ENCODE measurements around the gene HTRA1. TPM values are rescaled to one million over a fixed set of nuclear protein-coding genes. Genes with fewer than 3 reads are reported as not detected.

Gene HTRA1
- total and polyA plus RNA-seq, 9 of the 15 experiments (the other 6 are each of a cell fraction or from before 2014, with no cell fraction given): 0.06 to 0.16 (median 0.13) TPM; not detected in 5

DNA sequence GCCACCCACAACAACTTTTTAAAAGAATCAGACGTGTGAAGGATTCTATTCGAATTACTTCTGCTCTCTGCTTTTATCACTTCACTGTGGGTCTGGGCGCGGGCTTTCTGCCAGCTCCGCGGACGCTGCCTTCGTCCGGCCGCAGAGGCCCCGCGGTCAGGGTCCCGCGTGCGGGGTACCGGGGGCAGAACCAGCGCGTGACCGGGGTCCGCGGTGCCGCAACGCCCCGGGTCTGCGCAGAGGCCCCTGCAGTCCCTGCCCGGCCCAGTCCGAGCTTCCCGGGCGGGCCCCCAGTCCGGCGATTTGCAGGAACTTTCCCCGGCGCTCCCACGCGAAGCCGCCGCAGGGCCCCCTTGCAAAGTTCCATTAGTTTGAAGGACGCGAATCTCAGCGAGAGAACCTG is 461 bp upstream of the HTRA1 start:
- Histone ChIP-seq H3K4me1 (replicated peaks in 1 of 2; ENCODE audit: control insufficient read depth in 2 of 2, insufficient read depth in 2 of 2, low read length in 2 of 2) (no peaks in the 10 kb centered on the region), H3K9me3 (replicated peaks; ENCODE audit: control insufficient read depth, insufficient read depth, low read depth, low read length) (no peaks in the 10 kb centered on the region), H4K20me1 (replicated peaks; ENCODE audit: control insufficient read depth, insufficient read depth, low read length) (no peaks in the 10 kb centered on the region), H3K4me3 (no peak overlapping the region), H3K79me2 (ENCODE audit: control insufficient read depth, insufficient read depth, low read length) (no peaks in the 10 kb centered on the region), H3K27me3 (ENCODE audit: control insufficient read depth in 2 of 2, insufficient read depth in 2 of 2, low read length in 2 of 2) (peaks cover 0 to 42% of the 10 kb centered on the region in 2 experiments; a peak in 3 of 5 replicates), H3K9me1 (ENCODE audit: control insufficient read depth, insufficient read depth, low read length) (no peaks in the 10 kb centered on the region), H3K4me2 (ENCODE audit: insufficient read depth, low read length) (no peak overlapping the region), H3K36me3 (ENCODE audit: control insufficient read depth, insufficient read depth, low read length) (no peaks in the 10 kb centered on the region), H2AFZ (ENCODE audit: low read depth, low read length) (no peak overlapping the region), H3K9ac (ENCODE audit: insufficient read depth in 1 of 2, low read depth in 2 of 2, low read length in 2 of 2) (no peak overlapping the region), H3K27ac (ENCODE audit: extremely low read depth, low read depth, low read length) (no peak overlapping the region)
- BruUV-seq (replicated peaks): no TSS peak
- DNase-seq (ENCODE audit: extremely low read depth in 1 of 4, low spot score in 3 of 4) (no peak), ATAC-seq (no peak), FAIRE-seq (no peak)
- 9% methylated on average over 13 of the region's 40 CpGs for WGBS (ENCODE audit: insufficient coverage, low coverage, missing lambda C conversion rate)
- ChIA-PET CTCF (ENCODE audit: low intra/inter-chr PET ratio) (no interaction called here), POLR2A (no interaction called here)
- in situ Hi-C loops (cut with MboI): no loop called here
- intact Hi-C loops (cut with micrococcal nuclease): no loop called here
- TF ChIP-seq HMGN3 (IDR thresholded peaks at IDR 0.05; ENCODE audit: borderline replicate concordance, extremely low read depth, insufficient read length, low read depth, low read length) (no peak), HDGF (IDR thresholded peaks at IDR 0.05) (no peak), ZNF644 (tag; IDR thresholded peaks at IDR 0.05; ENCODE audit: low read depth) (no peak), ZFP30 (CRISPR knock-in tag; IDR thresholded peaks at IDR 0.05; ENCODE audit: borderline replicate concordance) (no peak), FIP1L1 (IDR thresholded peaks at IDR 0.05; ENCODE audit: low read depth, low read length, poor library complexity, severe bottlenecking) (no peak), CBFA2T2 (conservative IDR thresholded peaks at IDR 0.05) (no peak), ZNF232 (CRISPR knock-in tag; IDR thresholded peaks at IDR 0.05) (no peak), CCNT2 (IDR thresholded peaks at IDR 0.05; ENCODE audit: borderline replicate concordance, extremely low read depth, insufficient read length, low read depth, low read length) (no peak), ZNF282 (CRISPR knock-in tag; IDR thresholded peaks at IDR 0.05) (no peak), EZH2 (IDR thresholded peaks at IDR 0.05; ENCODE audit: borderline replicate concordance, low read depth, low read length) (no peak), TSC22D4 (tag; IDR thresholded peaks at IDR 0.05) (no peak), FOXO4 (CRISPR knock-in tag; IDR thresholded peaks at IDR 0.05) (no peak)

All from K562 (cell line).